Limb (tissue), 2 donors: Measurements from ENCODE around the gene ZNF263.

ENCODE experiments used
- DNase-seq, 2 donors: peaks; one replicate each; pipeline ENCODE4 v3.0.0-alpha.2; 2016; ENCODE audit errors: extremely low spot score in 2 of 2

The ZNF263 gene

DNA sequence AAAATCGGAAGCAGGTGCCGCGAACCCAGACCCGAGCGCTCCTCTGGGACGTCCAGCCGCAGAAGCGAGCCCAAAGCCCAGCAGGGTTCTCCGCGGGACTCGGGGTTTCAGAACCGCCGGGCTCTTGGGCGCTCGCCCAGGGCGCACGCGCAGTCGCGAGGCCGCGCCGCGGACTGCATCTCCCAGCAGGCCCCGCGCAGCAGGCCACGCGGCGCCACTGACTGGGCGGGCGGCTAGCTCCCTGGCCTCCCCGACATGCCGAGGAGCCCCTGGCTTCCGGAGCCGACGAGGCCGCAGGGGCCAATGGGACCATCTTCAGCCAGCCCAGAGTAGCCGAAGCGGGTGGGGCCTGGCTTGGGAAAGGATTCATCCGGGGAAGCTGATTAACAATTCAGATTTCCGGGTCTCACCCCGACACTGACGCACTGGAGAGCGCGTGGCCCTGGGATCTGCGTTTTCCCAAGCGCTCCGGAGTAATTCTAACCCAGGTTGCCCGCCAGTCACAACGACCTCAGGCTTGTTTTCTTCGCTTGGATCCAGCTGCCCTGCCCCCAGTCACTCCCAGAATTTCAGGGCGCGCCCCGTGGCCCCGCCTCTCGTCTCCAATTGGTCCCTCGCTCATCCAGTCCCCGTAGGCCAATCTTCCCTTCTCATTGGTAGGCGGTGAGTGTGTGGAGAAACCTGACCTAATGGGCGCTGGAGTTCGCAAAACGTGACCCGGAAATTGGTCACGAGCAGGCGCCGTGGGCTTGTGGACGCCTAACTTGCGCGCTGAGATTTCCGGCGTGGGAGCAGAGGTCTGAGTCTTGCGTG, at the start of gene ZNF263:
TSS of gene ZNF263 (plus strand) at position 762 of the 813 bp plus-strand sequence. CDS start 328 bp downstream, outside the sequence.
- peak; percentile 96 to 98 for DNase-seq

GRCh38 chr16:3234543-3234856, 48.8 kb upstream of the ZNF263 start:
- DNase-seq, result no peak

DNA sequence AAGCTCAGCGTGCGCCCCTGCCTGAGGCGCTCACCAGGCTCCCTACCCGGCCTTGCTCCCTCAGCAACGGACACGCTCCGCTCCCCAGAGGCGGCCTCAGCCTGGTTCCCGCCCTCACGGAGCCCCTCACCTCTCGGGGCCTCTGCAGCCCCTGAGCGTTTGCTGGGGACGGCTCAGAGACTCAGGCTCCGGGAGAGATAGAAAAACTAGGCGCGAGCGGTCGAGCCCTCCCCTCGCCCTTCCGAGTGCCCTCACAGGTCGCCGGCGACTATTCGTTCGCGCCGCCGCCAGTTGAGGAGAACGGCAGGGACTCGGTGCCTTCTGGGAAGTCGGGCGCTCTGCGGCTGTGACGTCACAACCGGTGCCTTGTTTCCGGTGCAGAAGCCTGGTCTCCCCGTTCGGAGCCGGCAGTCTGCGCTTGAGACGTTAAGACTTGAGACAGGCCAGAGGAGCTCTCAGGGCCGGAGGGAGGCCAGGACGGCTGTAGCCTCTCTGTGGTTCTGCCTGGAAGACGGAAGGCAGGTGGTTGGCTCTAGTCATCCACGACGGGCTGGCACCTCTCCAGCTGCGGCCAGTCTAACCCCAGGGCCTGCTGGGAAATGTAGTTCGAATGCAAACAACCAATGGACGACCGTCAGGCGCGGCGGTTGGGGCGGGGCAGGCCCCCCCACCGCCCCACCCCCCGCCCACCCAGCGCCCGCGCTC, 48.3 kb upstream of the ZNF263 start, which contains the start of gene ZNF200:
TSS of gene ZNF200 (minus strand) at position 302 of the 705 bp plus-strand sequence. CDS start 1,403 bp downstream, outside the sequence.
- peak; percentile 95 for DNase-seq

- no peak for DNase-seq
Observed at GRCh38 chr16:3235856-3236669, 47.2 kb upstream of the ZNF263 start.

DNA sequence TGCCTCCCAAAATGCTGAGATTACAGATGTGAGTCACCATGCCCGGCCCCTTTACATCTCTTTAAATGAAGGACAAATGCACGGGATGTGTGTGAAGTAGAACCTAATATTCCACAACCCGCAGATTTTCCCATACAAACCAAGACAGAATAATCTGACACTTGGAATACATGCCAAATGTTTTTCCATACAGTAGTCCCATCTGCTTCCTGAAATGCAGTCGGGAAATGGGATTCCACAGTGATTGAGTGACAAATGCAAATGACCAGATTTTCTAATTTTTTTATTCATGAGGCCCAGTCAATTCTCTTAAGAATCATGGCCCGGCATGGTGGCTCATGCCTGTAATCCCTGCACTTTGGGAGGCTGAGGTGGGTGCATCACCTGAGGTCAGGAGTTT, 41.5 kb upstream of the ZNF263 start:
- DNase-seq, result no peak

- no peak for DNase-seq
Observed at GRCh38 chr16:3242709-3243108, 40.6 kb upstream of the ZNF263 start.

GRCh38 chr16:3243882-3244281, 39.4 kb upstream of the ZNF263 start:
- DNase-seq, result no peak

- no peak for DNase-seq
Observed at GRCh38 chr16:3246002-3246401, 37.3 kb upstream of the ZNF263 start.

- DNase-seq, result no peak
Observed at GRCh38 chr16:3246876-3247275, 36.4 kb upstream of the ZNF263 start.

DNA sequence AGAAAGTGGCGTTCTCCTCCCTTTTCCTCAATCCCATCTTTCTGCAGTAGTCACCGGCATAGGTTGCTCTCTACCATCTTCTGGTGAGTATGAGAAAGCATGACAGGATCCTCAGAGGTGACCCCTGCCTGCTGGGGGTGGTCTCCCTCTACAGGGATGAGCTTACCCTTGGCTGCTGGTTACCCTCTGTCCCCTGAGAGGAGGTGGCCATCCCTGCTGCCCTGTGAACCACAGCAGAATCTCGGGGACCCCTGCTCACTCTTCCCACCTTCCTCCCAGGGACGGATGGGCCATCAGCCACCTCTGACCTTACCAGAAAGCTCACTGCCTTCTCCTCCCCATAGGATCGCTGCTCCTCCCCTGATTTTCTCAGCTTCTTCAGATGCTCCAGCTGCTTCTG, 34.7 kb upstream of the ZNF263 start:
- DNase-seq, result no peak

DNA sequence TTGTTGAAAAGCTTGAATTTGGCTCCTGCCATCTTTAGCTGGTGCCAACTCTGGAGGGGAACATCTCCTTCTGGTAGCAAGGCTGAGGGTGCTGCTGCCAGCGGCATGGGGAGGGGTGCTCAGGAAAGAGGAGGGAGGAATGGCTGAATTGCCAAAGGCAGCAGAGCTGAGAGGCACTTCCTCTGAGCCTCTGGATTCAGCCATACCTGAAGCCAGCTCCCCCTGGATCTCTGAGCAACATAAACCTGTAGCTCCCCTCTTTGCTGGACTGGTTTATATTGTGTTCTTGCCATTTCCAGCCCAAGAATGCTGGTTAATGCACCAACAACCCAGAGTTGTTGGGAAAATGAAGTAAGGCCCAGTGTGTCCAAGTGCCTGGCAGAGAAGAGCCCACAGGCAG, 34.3 kb upstream of the ZNF263 start:
- DNase-seq, result no peak

DNA sequence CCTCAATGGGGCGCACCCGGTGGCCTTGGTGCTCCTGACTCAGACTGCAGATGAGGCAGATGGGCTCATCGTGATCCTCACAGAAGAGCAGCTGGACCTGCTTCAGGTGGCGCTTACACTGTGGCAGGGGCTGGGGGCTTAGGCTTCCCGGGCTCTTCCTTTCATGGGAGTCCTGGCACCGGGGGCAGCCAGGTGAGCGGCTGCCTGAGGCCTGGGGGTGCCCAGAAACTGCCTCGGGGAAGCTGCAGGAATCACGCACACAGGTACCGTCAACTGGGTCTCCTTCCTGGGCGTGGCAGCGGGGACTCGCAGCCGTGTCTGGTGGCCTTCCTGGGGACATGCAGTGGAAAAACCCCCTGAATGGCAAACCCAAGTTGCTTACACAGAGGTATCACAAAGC, 33.8 kb upstream of the ZNF263 start:
- DNase-seq, result no peak

- DNase-seq, result no peak
Observed at GRCh38 chr16:3252967-3253366, 30.3 kb upstream of the ZNF263 start.

GRCh38 chr16:3254309-3254708, 29.0 kb upstream of the ZNF263 start:
- DNase-seq, result no peak

- DNase-seq, result no peak
Observed at GRCh38 chr16:3256146-3256865, 27.0 kb upstream of the ZNF263 start, which contains the start of gene MEFV. MEFV (minus strand) TSS chr16:3256633; CDS start chr16:3256587, 46 bp downstream.

DNA sequence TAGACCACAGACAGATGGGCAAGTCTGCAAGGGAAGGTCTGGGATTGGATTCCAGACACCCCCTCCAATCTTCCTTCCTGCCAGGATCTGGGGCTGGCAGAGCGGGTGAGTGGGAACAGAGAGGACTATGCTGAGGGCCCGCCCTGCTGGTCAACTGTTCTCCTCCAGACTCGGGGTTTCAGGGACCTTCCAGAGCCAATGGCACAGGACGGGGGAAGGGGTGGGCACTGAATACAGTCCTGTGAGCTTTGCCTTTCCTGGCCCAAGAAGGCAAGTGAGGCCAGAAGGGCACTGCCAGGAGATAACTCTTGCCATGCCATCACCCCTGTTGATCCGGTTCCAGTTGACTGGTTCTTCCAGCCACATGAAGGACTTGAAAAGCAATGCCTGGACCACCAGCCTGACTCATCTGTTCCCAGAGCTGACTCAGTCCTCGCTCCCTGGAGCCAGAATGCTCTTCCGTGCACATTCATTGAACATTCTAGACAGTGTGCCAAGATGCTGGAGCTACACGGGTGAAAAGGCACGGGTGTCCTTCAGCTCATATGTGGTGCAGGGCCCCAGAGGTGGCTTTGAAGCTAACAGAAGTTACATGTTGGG, 26.3 kb upstream of the ZNF263 start:
- no peak for DNase-seq

GRCh38 chr16:3259836-3260235, 23.5 kb upstream of the ZNF263 start:
- DNase-seq, result no peak

DNA sequence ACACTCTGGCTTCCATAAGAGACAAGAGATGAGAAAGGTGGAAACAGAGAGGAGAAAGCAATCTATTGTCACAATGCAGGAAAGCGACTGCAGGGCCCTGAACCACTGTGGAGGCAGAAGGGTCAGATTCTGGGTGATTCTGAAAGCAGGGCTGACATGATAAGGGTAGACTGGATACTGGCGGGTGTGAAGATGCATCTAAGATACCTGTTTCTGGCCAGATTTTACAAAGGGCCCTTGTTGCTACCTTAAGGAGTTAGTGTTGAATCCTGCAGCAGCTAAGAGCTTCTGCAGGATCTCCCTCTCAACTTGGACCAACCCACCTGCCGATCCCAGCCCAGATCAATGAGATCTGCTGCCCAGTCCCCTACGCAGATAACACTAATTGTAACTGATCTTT, 20.8 kb upstream of the ZNF263 start:
- DNase-seq, result no peak

DNA sequence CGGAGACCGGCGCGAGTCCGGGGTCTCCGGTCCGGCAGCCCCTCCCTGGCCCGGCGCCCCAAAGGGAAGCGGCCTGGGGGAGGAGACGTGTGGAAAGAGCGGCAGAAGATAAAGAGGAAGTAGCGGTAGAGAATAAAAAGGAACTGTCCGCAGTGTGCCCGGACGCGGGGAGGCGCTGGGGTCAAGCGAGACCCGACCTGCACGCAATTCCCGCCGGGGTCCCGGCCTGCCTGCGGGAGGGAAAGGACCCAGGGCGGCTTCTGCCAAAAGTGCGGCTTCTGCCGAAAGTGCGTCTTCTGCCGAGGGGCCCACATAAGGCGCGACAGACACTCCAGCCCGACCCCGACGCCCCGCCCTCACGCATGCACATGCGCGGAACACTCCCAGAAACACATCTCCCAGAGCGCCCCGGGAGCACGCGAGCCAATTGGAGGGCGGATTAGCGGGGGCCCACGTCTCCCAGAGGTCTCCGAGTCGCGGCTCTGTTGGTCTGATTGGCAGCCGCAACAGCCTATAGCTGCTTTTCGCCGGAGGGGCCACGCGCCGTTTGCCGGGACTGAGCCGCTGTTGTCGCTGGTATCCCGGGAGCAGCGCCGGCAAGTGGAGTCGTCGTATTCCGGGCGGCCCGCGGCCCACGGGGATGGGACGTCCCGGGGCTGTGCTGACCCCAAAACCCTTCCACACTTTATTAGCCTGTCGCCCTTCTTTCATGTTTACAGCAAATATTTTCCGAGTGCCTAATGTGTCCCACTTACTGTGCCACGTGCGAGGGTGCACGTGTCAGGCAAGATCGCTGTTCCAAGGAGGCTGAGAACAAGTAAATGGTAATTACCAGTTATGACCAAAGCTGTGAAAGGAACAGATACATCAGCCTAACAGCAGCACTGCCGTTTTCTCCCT, 18.9 kb upstream of the ZNF263 start:
- DNase-seq, result peak; percentile 98 to 99
